Endometrial microvascular endothelial cells (primary cell): ENCODE data around the gene SMARCA2. TPM values are rescaled to one million over a fixed set of nuclear protein-coding genes. Genes with fewer than 3 reads are reported as not detected.
"Not testable (repeated sequence)": the region's sequence is repeated elsewhere in the genome, so short reads cannot be mapped to it uniquely, and the experiment has no call there.

Source experiments
- in situ Hi-C: cut with HindIII; loops from 2 replicates; pipeline ENCODE4 v1.10.0; 2017; ENCODE audit warnings: low sequenced_read_pairs, low pct_unique_long_range_greater_than_20kb; ENCODE audit errors: inconsistent ontology term
- total RNA-seq: library from RNA; depleted of rRNA; stranded (reverse); fragments of >200 nt; gene quantifications from one replicate; pipeline ENCODE4 v1.2.3, GENCODE V29; 2015; ENCODE audit errors: inconsistent ontology term

Gene SMARCA2
- total RNA-seq, 1 donor from 2014 or later, result 30.5 TPM

- in situ Hi-C loops, result no loop called here
These were observed 110.8 kb downstream of the SMARCA2 start for GRCh38 chr9:2125906-2126305.

DNA sequence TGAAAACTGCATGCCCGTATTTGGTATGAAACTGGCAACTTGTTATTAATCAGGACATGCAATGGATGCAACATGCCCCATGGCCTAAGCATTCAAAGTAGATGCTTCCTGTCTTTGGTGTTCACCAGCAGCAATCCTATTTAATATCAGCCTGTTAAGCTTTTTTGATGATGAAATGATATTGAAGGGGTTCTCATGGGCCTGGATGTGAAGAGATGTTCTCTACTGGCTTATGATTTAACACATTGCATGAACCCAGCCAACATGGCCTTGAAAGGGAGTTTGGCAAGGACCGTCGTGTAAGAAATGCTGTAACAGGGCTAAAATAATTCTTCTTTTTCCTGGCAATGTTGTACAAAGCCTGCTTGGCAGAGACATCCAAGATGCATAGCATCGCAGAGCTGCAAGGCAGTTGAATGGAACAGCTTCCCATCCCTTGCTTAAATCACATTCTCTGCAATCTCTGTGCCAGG, 111.2 kb downstream of the SMARCA2 start:
- in situ Hi-C loops, result no loop called here

DNA sequence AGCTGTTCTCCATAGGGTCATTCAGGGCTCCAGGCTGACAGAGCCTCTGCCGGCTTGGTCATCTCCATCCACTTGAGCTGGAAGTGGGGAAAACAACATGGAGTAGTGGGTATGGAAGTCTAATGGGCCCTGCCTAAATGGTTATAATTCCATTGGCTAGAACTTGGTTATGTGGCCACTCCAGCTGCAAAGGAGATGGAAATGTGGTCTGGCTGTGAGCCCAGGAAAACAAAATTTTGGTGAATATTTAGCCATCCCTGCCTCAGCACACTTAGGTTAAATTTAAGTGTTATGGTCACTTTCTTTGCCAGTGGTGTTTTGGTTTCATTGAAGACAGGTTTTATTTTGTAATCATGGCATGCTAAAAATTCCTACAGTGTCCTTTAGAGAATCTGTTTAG, 112.3 kb downstream of the SMARCA2 start:
- in situ Hi-C loops, result no loop called here

- in situ Hi-C loops, result no loop called here
These were observed 113.0 kb downstream of the SMARCA2 start for GRCh38 chr9:2128141-2128540.

GRCh38 chr9:2128618-2129017, 113.5 kb downstream of the SMARCA2 start:
- in situ Hi-C loops, result no loop called here

- in situ Hi-C loops, result no loop called here
These were observed 115.8 kb downstream of the SMARCA2 start for GRCh38 chr9:2130941-2131340.

DNA sequence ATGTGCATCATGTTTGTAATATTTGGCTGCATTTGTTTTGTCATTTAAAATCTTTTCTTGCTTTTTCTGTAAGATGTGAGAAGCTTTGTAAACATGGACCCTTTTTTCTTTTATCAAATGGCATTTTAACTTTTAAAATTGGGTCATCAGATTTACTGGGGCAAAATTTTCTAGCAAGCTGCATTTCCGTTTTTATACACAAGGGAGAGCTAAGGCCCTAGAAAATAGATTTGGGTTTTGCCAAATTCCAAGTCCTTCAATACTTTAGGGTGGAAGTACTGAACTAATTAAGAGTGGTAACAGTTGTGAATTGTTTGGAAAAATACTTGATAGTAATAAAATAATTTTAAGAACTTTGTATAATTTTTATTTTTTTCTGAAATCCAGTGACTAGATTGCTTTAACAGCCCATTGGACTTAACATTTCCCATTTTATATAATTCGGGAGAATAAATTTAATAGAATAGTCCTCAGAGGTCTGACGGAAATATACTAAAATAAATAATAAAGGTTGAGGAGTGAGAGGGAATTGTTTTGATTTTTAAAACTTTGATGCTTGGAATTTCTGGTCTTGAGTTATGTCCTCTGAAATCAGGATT, 117.4 kb downstream of the SMARCA2 start:
- in situ Hi-C loops, result no loop called here

DNA sequence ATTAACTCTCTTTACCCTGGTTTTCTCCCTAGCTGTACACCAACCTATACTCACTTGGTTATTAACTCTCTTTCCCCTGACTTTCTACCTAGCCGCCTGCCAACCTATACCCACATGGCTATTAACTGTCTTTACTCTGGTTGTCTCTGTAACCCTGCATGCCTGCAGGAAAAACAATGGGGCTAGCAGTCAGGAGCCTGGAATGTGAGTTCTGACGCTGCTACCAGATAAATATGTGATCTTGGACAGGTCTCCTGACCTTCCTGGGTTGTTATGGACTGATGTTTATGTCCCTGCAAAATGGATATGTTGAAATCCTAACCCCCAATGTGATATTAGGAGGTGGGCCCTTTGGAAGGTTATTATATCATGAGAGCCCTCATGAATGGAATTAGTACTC, 119.2 kb downstream of the SMARCA2 start:
- in situ Hi-C loops, result no loop called here

DNA sequence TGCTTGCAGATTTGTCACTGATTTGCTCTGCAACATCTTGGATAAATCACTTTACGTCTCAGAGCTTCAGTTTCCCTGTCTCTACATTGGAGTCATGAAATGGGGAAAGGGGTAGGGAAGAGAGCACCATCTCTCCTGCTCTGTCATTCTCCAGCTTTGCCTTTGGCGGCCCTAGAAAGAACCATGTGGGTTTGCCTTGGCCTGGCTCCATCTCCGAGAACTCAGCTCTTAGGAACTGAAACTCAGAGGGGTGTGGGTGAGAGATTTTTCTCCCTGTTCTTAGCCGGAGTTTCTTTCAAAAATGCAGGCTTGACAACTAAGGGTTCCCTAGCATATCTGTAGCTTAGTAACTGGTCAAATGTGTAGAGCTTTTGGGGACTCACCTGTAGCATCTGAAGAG, 123.5 kb downstream of the SMARCA2 start:
- in situ Hi-C loops, result no loop called here

- in situ Hi-C loops, result no loop called here
These were observed 125.6 kb downstream of the SMARCA2 start for GRCh38 chr9:2140600-2141223.

DNA sequence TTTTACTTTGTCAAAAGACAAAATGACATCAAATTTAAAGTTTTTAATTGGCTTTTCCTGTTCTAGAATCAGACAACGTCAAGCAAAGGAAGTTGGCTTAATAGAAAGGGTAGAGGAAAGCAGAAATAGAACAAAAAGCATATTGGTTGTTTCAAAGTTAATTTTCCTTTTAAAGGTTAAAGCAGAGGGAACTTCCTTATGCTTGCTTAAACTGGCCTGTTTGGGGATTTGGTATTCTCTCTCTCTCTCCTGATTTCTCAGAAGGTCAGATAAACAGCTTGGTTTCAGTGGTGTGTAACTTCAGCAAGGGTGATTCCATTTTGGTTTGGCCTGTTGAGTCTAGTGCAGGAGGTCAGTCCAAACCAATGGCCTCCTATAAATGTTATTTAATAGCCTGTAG, 127.1 kb downstream of the SMARCA2 start:
- in situ Hi-C loops, result no loop called here

DNA sequence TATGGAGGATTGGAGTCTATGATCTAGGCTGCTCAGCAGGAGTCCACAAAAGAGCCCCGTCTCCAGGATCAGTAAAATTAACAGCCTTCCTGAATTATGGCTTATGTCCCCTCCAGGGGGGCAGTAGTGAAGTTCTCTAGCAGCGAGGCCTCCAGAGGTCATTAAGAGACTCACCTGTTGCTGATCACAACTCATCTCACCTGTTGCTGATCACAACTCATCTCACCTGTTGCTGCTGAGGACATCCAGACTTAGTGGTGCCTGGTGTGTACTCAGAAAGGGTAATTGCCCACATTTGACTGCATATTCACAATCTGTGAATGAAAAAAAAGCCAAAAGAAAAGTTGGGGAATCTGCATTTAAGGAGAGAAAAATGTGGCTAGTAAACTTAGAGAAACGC, 129.5 kb downstream of the SMARCA2 start:
- in situ Hi-C loops, result no loop called here

GRCh38 chr9:2145746-2146145, 130.6 kb downstream of the SMARCA2 start:
- in situ Hi-C loops, result no loop called here

DNA sequence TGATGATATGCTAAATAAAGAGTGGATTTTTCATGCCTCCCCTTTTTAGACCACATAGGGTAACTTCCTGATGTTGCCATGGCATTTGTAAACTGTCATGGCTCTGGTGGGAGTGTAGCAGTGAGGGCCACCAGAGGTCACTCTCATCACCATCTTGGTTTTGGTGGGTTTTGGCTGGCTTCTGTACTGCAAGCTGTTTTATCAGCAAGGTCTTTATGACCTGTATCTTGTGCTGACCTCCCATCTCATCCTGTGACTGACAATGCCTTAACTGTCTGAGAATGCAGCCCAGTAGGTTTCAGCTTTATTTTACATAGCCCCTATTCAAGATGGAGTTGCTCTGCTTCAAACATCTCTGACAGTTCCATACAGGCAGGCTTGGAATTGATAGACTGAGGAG, 131.6 kb downstream of the SMARCA2 start:
- in situ Hi-C loops, result not testable (repeated sequence)

GRCh38 chr9:2150338-2150737, 135.2 kb downstream of the SMARCA2 start:
- in situ Hi-C loops, result no loop called here

- in situ Hi-C loops, result no loop called here
These were observed 136.0 kb downstream of the SMARCA2 start for GRCh38 chr9:2151171-2151570.

- in situ Hi-C loops, result no loop called here
These were observed 138.0 kb downstream of the SMARCA2 start for GRCh38 chr9:2152966-2153629.

DNA sequence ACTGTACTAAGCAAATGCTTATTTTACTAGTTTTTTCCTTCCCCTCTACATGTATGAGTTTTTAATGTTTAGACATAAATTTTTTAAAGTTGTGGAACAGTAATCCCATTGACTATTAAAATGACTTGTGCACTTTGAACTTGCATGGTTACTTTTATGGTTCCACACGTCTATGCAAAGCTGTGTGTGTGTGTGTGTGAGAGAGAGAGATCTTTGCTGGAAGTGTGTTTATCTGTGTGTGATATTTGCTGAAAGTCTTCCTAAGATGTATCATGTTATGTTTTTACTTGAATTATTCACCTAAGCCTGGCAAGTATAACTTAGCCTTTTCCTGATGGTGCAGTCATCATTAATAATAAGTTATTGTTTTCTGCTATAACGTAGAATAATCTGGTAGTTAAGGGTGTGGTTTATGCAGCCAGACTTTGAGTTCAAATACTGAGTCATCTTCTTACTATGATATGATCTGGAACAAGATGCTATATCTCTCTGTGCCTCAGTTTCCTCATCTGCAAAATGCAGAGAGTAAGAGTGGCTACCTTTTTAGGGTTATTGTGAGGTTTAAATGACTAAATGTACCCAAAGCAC, 138.6 kb downstream of the SMARCA2 start:
- in situ Hi-C loops, result no loop called here

- in situ Hi-C loops, result no loop called here
These were observed 139.6 kb downstream of the SMARCA2 start for GRCh38 chr9:2154731-2155130.

- in situ Hi-C loops, result no loop called here
These were observed 140.8 kb downstream of the SMARCA2 start for GRCh38 chr9:2155966-2156365.
